ENCODE results near the gene TMEM42.

TMEM42 gene

GRCh38 chr3:44914936-44915335, 53.2 kb downstream of the TMEM42 start:
- FAIRE-seq, result no peak

All from G401.6 (cell line).